OCI-LY1 (cell line): ENCODE measurements around the gene PCAT6.
A peak's percentile ranks its signal among the peaks of the same experiment; 100 is the strongest.

ENCODE experiments used
- H2AFZ ChIP-seq: fragments of 200-600 bp; sonication (generic), shearing (Covaris generic); 2 replicates; pipeline ENCODE4 v1.6.0; 2014; ENCODE audit warnings: antibody characterized with exemption, mild to moderate bottlenecking, low read length
- H3F3A ChIP-seq: fragments of 200-600 bp; sonication (generic), shearing (Covaris generic); 2 replicates; pipeline ENCODE4 v1.6.0; 2014; ENCODE audit warnings: mild to moderate bottlenecking, antibody characterized with exemption, low read length, moderate library complexity; ENCODE audit not compliant: insufficient read depth
- H3K27ac ChIP-seq: fragments of 200-600 bp; sonication (generic); 2 replicates; pipeline ENCODE4 v1.5.1; 2014; ENCODE audit warnings: low read length, mixed run types, mild to moderate bottlenecking, low read depth; ENCODE audit not compliant: poor library complexity, severe bottlenecking
- H3K27me3 ChIP-seq: fragments of 200-600 bp; sonication (generic); 2 replicates; pipeline ENCODE4 v1.6.0; 2014; ENCODE audit warnings: antibody characterized with exemption, mild to moderate bottlenecking, low read length, moderate library complexity; ENCODE audit not compliant: insufficient read depth
- H3K36me3 ChIP-seq: fragments of 200-600 bp; sonication (generic); 2 replicates; pipeline ENCODE4 v1.6.1; 2014; ENCODE audit warnings: mild to moderate bottlenecking, antibody characterized with exemption, low read length, moderate library complexity, mixed read lengths; ENCODE audit not compliant: insufficient read depth
- H3K4me1 ChIP-seq: fragments of 200-600 bp; sonication (generic); 2 replicates; pipeline ENCODE4 v1.5.1; 2014; ENCODE audit warnings: mild to moderate bottlenecking, low read length, moderate library complexity; ENCODE audit not compliant: insufficient read depth, severe bottlenecking
- H3K4me2 ChIP-seq: fragments of 200-600 bp; sonication (generic), shearing (Covaris generic); 2 replicates; pipeline ENCODE4 v1.6.1; 2014; ENCODE audit warnings: low read length
- H3K4me3 ChIP-seq: fragments of 200-600 bp; sonication (generic); 2 replicates; pipeline ENCODE4 v1.5.1; 2014; ENCODE audit warnings: low read length, low read depth, mild to moderate bottlenecking, mixed read lengths; ENCODE audit not compliant: poor library complexity, severe bottlenecking
- H3K79me2 ChIP-seq: fragments of 200-600 bp; shearing (Covaris generic); 2 replicates; pipeline ENCODE4 v1.6.1; 2016; ENCODE audit warnings: mixed run types, low read length, mixed read lengths; ENCODE audit not compliant: insufficient read depth
- H3K9ac ChIP-seq: fragments of 200-600 bp; sonication (generic), shearing (Covaris generic); 2 replicates; pipeline ENCODE4 v1.6.1; 2014; ENCODE audit warnings: mild to moderate bottlenecking, low read length, mixed read lengths
- H3K9me2 ChIP-seq: fragments of 200-600 bp; sonication (generic), shearing (Covaris generic); 2 replicates; pipeline ENCODE4 v1.6.1; 2014; ENCODE audit warnings: low read depth, mild to moderate bottlenecking, low read length, mixed read lengths
- H3K9me3 ChIP-seq: fragments of 200-600 bp; shearing (Covaris generic); 2 replicates; pipeline ENCODE4 v1.6.1; 2014; ENCODE audit warnings: low read length, mixed read lengths
- H4K20me1 ChIP-seq: fragments of 200-600 bp; sonication (generic), shearing (Covaris generic); 2 replicates; pipeline ENCODE4 v1.6.0; 2016; ENCODE audit warnings: mild to moderate bottlenecking, low read length; ENCODE audit not compliant: insufficient read depth
- CTCF ChIP-seq: fragments of 200-600 bp; sonication (generic), shearing (Covaris generic); IDR thresholded peaks from 2 replicates; pipeline ENCODE4 v1.5.1; 2017; ENCODE audit warnings: mild to moderate bottlenecking, antibody characterized with exemption, low read length, moderate library complexity, mixed read lengths
- EZH2 ChIP-seq: fragments of 200-600 bp; sonication (generic), shearing (Covaris generic); IDR thresholded peaks from 2 replicates; pipeline ENCODE4 v1.8.0; 2017; ENCODE audit warnings: borderline replicate concordance, mixed run types, mild to moderate bottlenecking, antibody characterized with exemption, low read length, moderate library complexity, mixed read lengths

The PCAT6 gene

GRCh38 chr1:202860744-202861419, 50.1 kb downstream of the PCAT6 start:
- Histone ChIP-seq H3K4me2 (peak overlapping the region; percentile 81), H3K4me3 (peak overlapping the region; percentile 60), H4K20me1 (no peaks in the 10 kb centered on the region), H3K9me3 (no peaks in the 10 kb centered on the region), H3K36me3 (no peaks in the 10 kb centered on the region), H3F3A (no peaks in the 10 kb centered on the region), H3K79me2 (no peaks in the 10 kb centered on the region), H3K4me1 (peaks cover 12% of the 10 kb centered on the region), H3K9ac (no peak overlapping the region; the same call in 1 of the 2 replicates), H3K27me3 (peaks cover 10% of the 10 kb centered on the region; the same call in 1 of the 2 replicates), H3K9me2 (no peaks in the 10 kb centered on the region), H2AFZ (no peak overlapping the region), H3K27ac (no peak overlapping the region)
- TF ChIP-seq EZH2 (no peak), CTCF (no peak)
